Measurements from ENCODE around the gene LRRC45. TPM values are rescaled to one million over a fixed set of nuclear protein-coding genes. Genes with fewer than 3 reads are reported as not detected.

The LRRC45 gene
- total and polyA plus RNA-seq, 9 of the 15 experiments (the other 6 are each of a cell fraction or from before 2014, with no cell fraction given) = 3.5 to 21.5 (median 11.2) TPM; not detected in 2

- no peak for ATAC-seq
- no peak overlapping the region for H2AFZ ChIP-seq (ENCODE audit: low read depth, low read length)
- in situ Hi-C loops (cut with MboI) = no loop called here
- H3K4me2 ChIP-seq (ENCODE audit: insufficient read depth, low read length) = no peak overlapping the region
- H3K9me3 ChIP-seq (replicated peaks; ENCODE audit: control insufficient read depth, insufficient read depth, low read depth, low read length) = no peaks in the 10 kb centered on the region
- H3K36me3 ChIP-seq (ENCODE audit: control insufficient read depth, insufficient read depth, low read length) = peaks cover 65% of the 10 kb centered on the region; the same call in 2 of the 3 replicates
- FAIRE-seq = no peak
- BruUV-seq (replicated peaks) = no TSS peak
- H3K9me1 ChIP-seq (ENCODE audit: control insufficient read depth, insufficient read depth, low read length) = peaks cover 3% of the 10 kb centered on the region
- ChIA-PET POLR2A (interaction anchor here (0.5 to 4.2 kb wide), 6 partner anchors 9 to 119 kb away, joined by 3 to 52 read pairs (median 5); partner anchors contain the start of gene NOTUM), CTCF (ENCODE audit: low intra/inter-chr PET ratio) (no interaction called here)
- no peaks in the 10 kb centered on the region; the same call in 2 of the 3 replicates for H3K79me2 ChIP-seq (ENCODE audit: control insufficient read depth, insufficient read depth, low read length)
- no peak overlapping the region for H3K4me3 ChIP-seq
- H3K4me1 ChIP-seq (replicated peaks in 1 of 2; ENCODE audit: control insufficient read depth in 2 of 2, insufficient read depth in 2 of 2, low read length in 2 of 2) = peaks cover 0 to 70% of the 10 kb centered on the region in 2 experiments; a peak in 2 of 5 replicates
- 96% methylated on average over 29 of the region's 47 CpGs for WGBS (ENCODE audit: insufficient coverage, low coverage, missing lambda C conversion rate)
- peaks cover 27% of the 10 kb centered on the region for H4K20me1 ChIP-seq (replicated peaks; ENCODE audit: control insufficient read depth, insufficient read depth, low read length)
- intact Hi-C loops (cut with micrococcal nuclease) = no loop called here
- no peak overlapping the region for H3K27ac ChIP-seq (ENCODE audit: extremely low read depth, low read depth, low read length)
- H3K27me3 ChIP-seq (ENCODE audit: control insufficient read depth in 2 of 2, insufficient read depth in 2 of 2, low read length in 2 of 2) = no peaks in the 10 kb centered on the region
- no peak overlapping the region for H3K9ac ChIP-seq (ENCODE audit: insufficient read depth in 1 of 2, low read depth in 2 of 2, low read length in 2 of 2)
- no peak for DNase-seq (ENCODE audit: extremely low read depth in 1 of 4, low spot score in 3 of 4)
- TF ChIP-seq PCBP1 (IDR thresholded peaks at IDR 0.05; ENCODE audit: low read depth, low read length, poor library complexity, severe bottlenecking) (peak; percentile 30), SIRT6 (IDR thresholded peaks at IDR 0.05; ENCODE audit: low read depth, low read length) (no peak), HINFP (tag; conservative IDR thresholded peaks at IDR 0.05; ENCODE audit: low read depth) (no peak), BCLAF1 (IDR thresholded peaks at IDR 0.05; ENCODE audit: borderline replicate concordance in 1 of 2, control insufficient read depth in 1 of 2, low read depth in 2 of 2, low read length in 1 of 2) (no peak), POLR2A (conservative IDR thresholded peaks at IDR 0.05) (peak; percentile 69), FIP1L1 (IDR thresholded peaks at IDR 0.05; ENCODE audit: low read depth, low read length, poor library complexity, severe bottlenecking) (peak; percentile 47), RBM22 (IDR thresholded peaks at IDR 0.05; ENCODE audit: low read depth, low read length, poor library complexity, severe bottlenecking) (peak; percentile 82), SAFB (IDR thresholded peaks at IDR 0.05; ENCODE audit: borderline replicate concordance, low read depth, low read length) (0 out of 2 replicates have a peak, but pooled peaks have one; percentile 19), MYNN (IDR thresholded peaks at IDR 0.05) (peak; percentile 73), MYNN (CRISPR knock-in tag; IDR thresholded peaks at IDR 0.05) (no peak), ZNF561 (CRISPR knock-in tag; conservative IDR thresholded peaks at IDR 0.05) (no peak), DPF2 (IDR thresholded peaks at IDR 0.05) (no peak), SUPT5H (IDR thresholded peaks at IDR 0.05) (peak; percentile 73), FOXO4 (CRISPR knock-in tag; IDR thresholded peaks at IDR 0.05) (no peak)
These were observed 56.0 kb downstream of the LRRC45 start for GRCh38 chr17:82079001-82079677.
